K562 (cell line): ENCODE data around the gene BTBD10. TPM values are rescaled to one million over a fixed set of nuclear protein-coding genes. Genes with fewer than 3 reads are reported as not detected.
A peak's percentile ranks its signal among the peaks of the same experiment; 100 is the strongest.

Experiments
- ATAC-seq: fragments of 200-7000 bp; cut with Tn5 transposase; 3 replicates; pipeline ENCODE4 v1.9.1; 2020; ENCODE audit warnings: moderate library complexity
- BruUV-seq: library from RNA; stranded (reverse); fragments of 400-500 nt; replicated peaks from 2 replicates; lab custom pipeline; 2021; lab: Mats Ljungman, UMichigan
- CTCF ChIA-PET: fragments of 300-600 bp; formaldehyde crosslinking; extraction: SDS; loops from one replicate; lab custom pipeline; 2021; ENCODE audit warnings: low intra/inter-chr PET ratio; lab: Yijun Ruan, JAX
- POLR2A ChIA-PET: fragments of 300-600, 350-650 bp; sonication (Branson Sonifier 250); formaldehyde crosslinking; extraction: SDS; loops from one replicate; lab custom pipeline; 2021; ENCODE audit warnings: antibody characterized with exemption, inconsistent platforms; lab: Yijun Ruan, JAX
- DNase-seq, 4 experiments: peaks; one replicate each; pipeline versions ENCODE4 v3.0.0 to v3.0.0-alpha.2; 2011 to 2018; ENCODE audit warnings: low spot score in 3 of 4, mixed read lengths in 3 of 4; ENCODE audit errors: extremely low read depth in 1 of 4
- FAIRE-seq: peaks from 2 replicates; lab custom pipeline; 2011; peaks lifted over from hg19 to GRCh38; lab: Jason Lieb, UNC
- H2AFZ ChIP-seq: 2 replicates; pipeline ENCODE4 v1.6.0; 2011; ENCODE audit warnings: low read depth, low read length, control low read depth, inconsistent platforms
- H3K27ac ChIP-seq: fragments of 200-600 bp; 3 replicates; pipeline ENCODE4 v1.8.0; 2011; ENCODE audit warnings: low read depth, mild to moderate bottlenecking, control low read depth, inconsistent platforms, low read length, moderate library complexity, mixed read lengths; ENCODE audit errors: extremely low read depth
- H3K27me3 ChIP-seq, 2 experiments: fragments of 300-600 bp in 1 of 2; 2 replicates in 1 of 2; 3 replicates in 1 of 2; pipeline versions ENCODE4 v1.6.0 to v1.8.0; 2011; ENCODE audit warnings: inconsistent platforms in 2 of 2, low read length in 2 of 2, mild to moderate bottlenecking in 1 of 2, mixed read lengths in 1 of 2, moderate library complexity in 1 of 2; ENCODE audit not compliant: control insufficient read depth in 2 of 2, insufficient read depth in 2 of 2
- H3K36me3 ChIP-seq: fragments of 300-600 bp; 3 replicates; pipeline ENCODE4 v1.8.0; 2011; ENCODE audit warnings: mild to moderate bottlenecking, low read length, inconsistent platforms; ENCODE audit not compliant: control insufficient read depth, insufficient read depth
- H3K4me1 ChIP-seq, 2 experiments: fragments of 200-600 bp in 1 of 2; replicated peaks in 1 of 2; 2 replicates in 1 of 2; 3 replicates in 1 of 2; pipeline versions ENCODE4 v1.5.1 to v1.8.0; 2011; ENCODE audit warnings: inconsistent platforms in 2 of 2, low read length in 2 of 2, mild to moderate bottlenecking in 1 of 2, mixed read lengths in 1 of 2, moderate library complexity in 1 of 2; ENCODE audit not compliant: control insufficient read depth in 2 of 2, insufficient read depth in 2 of 2
- H3K4me2 ChIP-seq: 2 replicates; pipeline ENCODE4 v1.6.1; 2011; ENCODE audit warnings: low read length, control low read depth, inconsistent platforms, mixed read lengths; ENCODE audit not compliant: insufficient read depth
- H3K4me3 ChIP-seq: fragments of 200-600 bp; sonication (generic), shearing (Covaris generic); 2 replicates; pipeline ENCODE4 v1.5.1; 2016; ENCODE audit warnings: control low read depth, inconsistent platforms
- H3K79me2 ChIP-seq: fragments of 200-600 bp; 3 replicates; pipeline ENCODE4 v1.8.0; 2011; ENCODE audit warnings: low read length, inconsistent platforms; ENCODE audit not compliant: control insufficient read depth, insufficient read depth
- H3K9ac ChIP-seq, 2 experiments: 2 replicates each; pipeline versions ENCODE4 v1.6.0 to v1.6.1; 2011; ENCODE audit warnings: low read depth in 2 of 2, low read length in 2 of 2, control low read depth in 1 of 2, inconsistent platforms in 1 of 2, mild to moderate bottlenecking in 1 of 2, mixed read lengths in 1 of 2; ENCODE audit not compliant: insufficient read depth in 1 of 2
- H3K9me1 ChIP-seq: one replicate; pipeline ENCODE4 v1.6.0; 2011; ENCODE audit warnings: inconsistent platforms, mild to moderate bottlenecking, low read length, moderate library complexity; ENCODE audit not compliant: control insufficient read depth, insufficient read depth
- H3K9me3 ChIP-seq: replicated peaks from 2 replicates; pipeline ENCODE4 v1.5.1; 2011; ENCODE audit warnings: low read depth, low read length, inconsistent platforms; ENCODE audit not compliant: control insufficient read depth, insufficient read depth
- H4K20me1 ChIP-seq: replicated peaks from 2 replicates; pipeline ENCODE4 v1.6.1; 2011; ENCODE audit warnings: low read length, inconsistent platforms, mixed read lengths; ENCODE audit not compliant: control insufficient read depth, insufficient read depth
- BMI1 ChIP-seq: fragments of 150-350 bp; IDR thresholded peaks from 2 replicates; pipeline ENCODE4 v1.6.1; 2014; ENCODE audit warnings: low read length
- CTCF ChIP-seq, 3 experiments: IDR thresholded peaks in 2 of 3; conservative IDR thresholded peaks in 1 of 3; 2 replicates each; pipeline ENCODE4 v1.5.1; 2011 to 2012; ENCODE audit warnings: low read length in 3 of 3, mild to moderate bottlenecking in 3 of 3, control low read depth in 2 of 3, improper control_type of control experiment in 1 of 3, inconsistent platforms in 1 of 3, low read depth in 1 of 3, mixed read lengths in 1 of 3, moderate library complexity in 1 of 3; ENCODE audit not compliant: insufficient read depth in 2 of 3
- GABPB1 ChIP-seq: sonication (generic); formaldehyde crosslinking; IDR thresholded peaks from 2 replicates; pipeline ENCODE4 v1.8.0; 2022; ENCODE audit warnings: mild to moderate bottlenecking, missing genetic modification reagents
- ZFP1 ChIP-seq: fragments of 450-650 bp; formaldehyde crosslinking; IDR thresholded peaks from 2 replicates; pipeline ENCODE4 v1.4.0; 2020; ENCODE audit warnings: mild to moderate bottlenecking, mixed read lengths
- WGBS: fragments of 100-300 bp; shearing (Covaris generic); methylation state at CpG from one replicate; pipeline ENCODE4 v1.1.6; 2016; ENCODE audit warnings: low coverage, mixed read lengths; ENCODE audit not compliant: insufficient coverage; ENCODE audit errors: missing lambda C conversion rate; 5-methylcytosine and 5-hydroxymethylcytosine counted together
- in situ Hi-C: fragments of 300-500 bp; cut with MboI; formaldehyde crosslinking; loops from 4 replicates; pipeline ENCODE4 v1.15.0; 2018; ENCODE audit warnings: inconsistent platforms, mixed read lengths
- intact Hi-C: fragments of 100-400 bp; cut with micrococcal nuclease; formaldehyde crosslinking; loops from 2 replicates; pipeline ENCODE4 v1.14.2; 2022
- polyA plus RNA-seq, 8 experiments: library from polyadenylated mRNA; depleted of rRNA in 4 of 8; stranded (reverse) in 5 of 8; unstranded in 3 of 8; fragments of >200 nt; fragmentation: Nextera tagmentation in 2 of 8; fragmentation: Illumina TruSeq in 1 of 8; extraction: Ambion mirVana in 2 of 8; extraction: Trizol in 1 of 8; gene quantifications; 2 replicates each; pipeline versions ENCODE4 v1.2.1 to v1.2.3, GENCODE V29; 2011 to 2014; ENCODE audit warnings: inconsistent platforms in 1 of 8, missing spikeins in 1 of 8
- total RNA-seq, 7 experiments: library from RNA; depleted of rRNA in 6 of 7; stranded (reverse); fragments of >200 nt in 6 of 7; fragmentation: Illumina TruSeq in 2 of 7; extraction: Trizol in 2 of 7; gene quantifications; 2 replicates each; pipeline versions ENCODE4 v1.2.1 to v1.2.3, GENCODE V29; 2011 to 2021; ENCODE audit warnings: low replicate concordance in 1 of 7
- TF ChIP-seq, protein P1 (sequence below): fragments of 450-650 bp; IDR thresholded peaks from 2 replicates; pipeline ENCODE4 v1.6.1; 2017; ENCODE audit warnings: antibody characterized with exemption, mild to moderate bottlenecking
- TF ChIP-seq, protein P2 (sequence below): fragments of 200-400 bp; formaldehyde crosslinking; IDR thresholded peaks from 2 replicates; pipeline ENCODE4 v1.6.1; 2017; ENCODE audit warnings: mild to moderate bottlenecking, low read depth, low read length, moderate library complexity

BTBD10 gene
- total and polyA plus RNA-seq, 9 of the 15 experiments (the other 6 are each of a cell fraction or from before 2014, with no cell fraction given), result 11.6 to 22.8 (median 16.3) TPM

DNA sequence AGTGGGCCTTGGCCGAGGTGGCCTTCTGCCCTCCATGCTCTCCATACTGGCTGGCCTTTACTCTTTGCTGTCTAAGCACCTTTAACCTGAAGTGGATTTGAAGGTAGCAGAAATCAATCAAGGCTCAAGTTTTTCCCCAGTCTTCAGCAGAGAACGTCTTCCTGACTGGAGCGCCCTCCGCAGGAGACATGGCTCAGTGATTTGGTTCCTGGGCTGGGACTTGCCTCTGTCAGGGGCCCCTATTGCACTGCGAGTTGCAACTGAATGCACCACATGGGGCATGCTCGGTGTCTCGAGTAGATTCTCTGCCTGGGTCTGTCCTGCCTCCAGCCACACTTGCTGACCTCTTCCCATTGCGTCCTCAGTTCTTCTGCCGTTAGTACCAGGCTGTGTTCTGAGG lies 105.8 kb downstream of the BTBD10 start:
- Histone ChIP-seq H3K27ac (no peak overlapping the region), H3K4me1 (0 out of 5 replicates have a peak, but pooled peaks cover 0 to 3% of the 10 kb centered on the region in 2 experiments), H3K9me3 (no peaks in the 10 kb centered on the region), H2AFZ (no peak overlapping the region), H3K4me3 (no peak overlapping the region), H3K27me3 (peaks cover 11 to 26% of the 10 kb centered on the region in 2 experiments; a peak in 3 of 5 replicates), H3K9ac (no peak overlapping the region), H3K36me3 (no peaks in the 10 kb centered on the region), H3K79me2 (no peaks in the 10 kb centered on the region), H3K4me2 (no peak overlapping the region), H4K20me1 (no peaks in the 10 kb centered on the region), H3K9me1 (no peaks in the 10 kb centered on the region)
- ATAC-seq, result peak; percentile 22; the same call in 1 of the 3 replicates
- WGBS, result 4% methylated on average over 9 of the region's 9 CpGs
- no peak for FAIRE-seq
- no peak for TF ChIP-seq ZFP1 (CRISPR knock-in tag)
- peak in 2 of 3 experiments; percentile 9 to 10; a peak in 1 of 6 replicates for TF ChIP-seq CTCF (IDR thresholded peaks at IDR 0.05 in 2 of 3, conservative IDR thresholded peaks at IDR 0.05 in 1 of 3; ENCODE audit: insufficient read depth in 2 of 3, low read depth in 1 of 3, low read length in 3 of 3)
- DNase-seq, result no peak
- no TSS peak for BruUV-seq
- in situ Hi-C loops (no loop called here), intact Hi-C loops (loop anchor here (10.0 kb wide), 1 partner anchor 108 kb away; the partner anchor contains the start of gene BTBD10)
- CTCF ChIA-PET, result no interaction called here
- POLR2A ChIA-PET, result no interaction called here

DNA sequence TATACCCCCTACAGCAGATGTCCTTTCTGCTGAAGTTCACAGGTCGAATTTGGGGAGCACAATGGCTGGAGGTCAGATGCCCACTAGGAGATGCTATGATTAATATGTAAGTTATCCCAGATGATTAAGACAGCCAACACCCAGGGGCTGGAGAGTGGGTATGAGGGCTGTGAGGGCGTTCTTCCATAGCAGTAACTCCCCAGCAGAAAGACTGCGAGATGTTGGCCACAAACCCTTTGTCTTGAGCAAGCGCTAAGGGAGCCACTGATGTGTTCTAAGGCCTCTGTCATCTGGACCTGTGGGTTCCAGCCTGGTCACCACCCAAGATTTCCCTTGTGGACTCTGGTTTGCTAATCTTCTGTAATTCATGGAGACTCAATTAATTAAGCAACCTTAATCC lies 107.8 kb downstream of the BTBD10 start:
- ChIA-PET CTCF (interaction anchor here (0.6 kb wide), 1 partner anchor 63 kb away, joined by 3 read pairs; no protein-coding TSS in a partner anchor), POLR2A (no interaction called here)
- Histone ChIP-seq H3K9ac (no peak overlapping the region), H4K20me1 (no peaks in the 10 kb centered on the region), H3K4me1 (0 out of 5 replicates have a peak, but pooled peaks cover 0 to 3% of the 10 kb centered on the region in 2 experiments), H3K27ac (no peak overlapping the region), H2AFZ (no peak overlapping the region), H3K36me3 (no peaks in the 10 kb centered on the region), H3K4me3 (no peak overlapping the region), H3K79me2 (no peaks in the 10 kb centered on the region), H3K9me3 (no peaks in the 10 kb centered on the region), H3K27me3 (peaks cover 16 to 21% of the 10 kb centered on the region in 2 experiments; a peak in 3 of 5 replicates), H3K9me1 (no peaks in the 10 kb centered on the region), H3K4me2 (no peak overlapping the region)
- in situ Hi-C loops (no loop called here), intact Hi-C loops (loop anchor here (10.0 kb wide), 1 partner anchor 110 kb away; the partner anchor contains the start of gene BTBD10)
- 8% methylated on average over 4 of the region's 4 CpGs for whole genome bisulfite sequencing
- FAIRE-seq, result no peak
- no TSS peak for BruUV-seq
- ATAC-seq, result no peak
- no peak for DNase-seq
- TF ChIP-seq, protein P1, sequence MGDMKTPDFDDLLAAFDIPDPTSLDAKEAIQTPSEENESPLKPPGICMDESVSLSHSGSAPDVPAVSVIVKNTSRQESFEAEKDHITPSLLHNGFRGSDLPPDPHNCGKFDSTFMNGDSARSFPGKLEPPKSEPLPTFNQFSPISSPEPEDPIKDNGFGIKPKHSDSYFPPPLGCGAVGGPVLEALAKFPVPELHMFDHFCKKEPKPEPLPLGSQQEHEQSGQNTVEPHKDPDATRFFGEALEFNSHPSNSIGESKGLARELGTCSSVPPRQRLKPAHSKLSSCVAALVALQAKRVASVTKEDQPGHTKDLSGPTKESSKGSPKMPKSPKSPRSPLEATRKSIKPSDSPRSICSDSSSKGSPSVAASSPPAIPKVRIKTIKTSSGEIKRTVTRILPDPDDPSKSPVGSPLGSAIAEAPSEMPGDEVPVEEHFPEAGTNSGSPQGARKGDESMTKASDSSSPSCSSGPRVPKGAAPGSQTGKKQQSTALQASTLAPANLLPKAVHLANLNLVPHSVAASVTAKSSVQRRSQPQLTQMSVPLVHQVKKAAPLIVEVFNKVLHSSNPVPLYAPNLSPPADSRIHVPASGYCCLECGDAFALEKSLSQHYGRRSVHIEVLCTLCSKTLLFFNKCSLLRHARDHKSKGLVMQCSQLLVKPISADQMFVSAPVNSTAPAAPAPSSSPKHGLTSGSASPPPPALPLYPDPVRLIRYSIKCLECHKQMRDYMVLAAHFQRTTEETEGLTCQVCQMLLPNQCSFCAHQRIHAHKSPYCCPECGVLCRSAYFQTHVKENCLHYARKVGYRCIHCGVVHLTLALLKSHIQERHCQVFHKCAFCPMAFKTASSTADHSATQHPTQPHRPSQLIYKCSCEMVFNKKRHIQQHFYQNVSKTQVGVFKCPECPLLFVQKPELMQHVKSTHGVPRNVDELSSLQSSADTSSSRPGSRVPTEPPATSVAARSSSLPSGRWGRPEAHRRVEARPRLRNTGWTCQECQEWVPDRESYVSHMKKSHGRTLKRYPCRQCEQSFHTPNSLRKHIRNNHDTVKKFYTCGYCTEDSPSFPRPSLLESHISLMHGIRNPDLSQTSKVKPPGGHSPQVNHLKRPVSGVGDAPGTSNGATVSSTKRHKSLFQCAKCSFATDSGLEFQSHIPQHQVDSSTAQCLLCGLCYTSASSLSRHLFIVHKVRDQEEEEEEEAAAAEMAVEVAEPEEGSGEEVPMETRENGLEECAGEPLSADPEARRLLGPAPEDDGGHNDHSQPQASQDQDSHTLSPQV, result no peak
- no peak for TF ChIP-seq GABPB1 (CRISPR knock-in tag)
- TF ChIP-seq, protein P2, sequence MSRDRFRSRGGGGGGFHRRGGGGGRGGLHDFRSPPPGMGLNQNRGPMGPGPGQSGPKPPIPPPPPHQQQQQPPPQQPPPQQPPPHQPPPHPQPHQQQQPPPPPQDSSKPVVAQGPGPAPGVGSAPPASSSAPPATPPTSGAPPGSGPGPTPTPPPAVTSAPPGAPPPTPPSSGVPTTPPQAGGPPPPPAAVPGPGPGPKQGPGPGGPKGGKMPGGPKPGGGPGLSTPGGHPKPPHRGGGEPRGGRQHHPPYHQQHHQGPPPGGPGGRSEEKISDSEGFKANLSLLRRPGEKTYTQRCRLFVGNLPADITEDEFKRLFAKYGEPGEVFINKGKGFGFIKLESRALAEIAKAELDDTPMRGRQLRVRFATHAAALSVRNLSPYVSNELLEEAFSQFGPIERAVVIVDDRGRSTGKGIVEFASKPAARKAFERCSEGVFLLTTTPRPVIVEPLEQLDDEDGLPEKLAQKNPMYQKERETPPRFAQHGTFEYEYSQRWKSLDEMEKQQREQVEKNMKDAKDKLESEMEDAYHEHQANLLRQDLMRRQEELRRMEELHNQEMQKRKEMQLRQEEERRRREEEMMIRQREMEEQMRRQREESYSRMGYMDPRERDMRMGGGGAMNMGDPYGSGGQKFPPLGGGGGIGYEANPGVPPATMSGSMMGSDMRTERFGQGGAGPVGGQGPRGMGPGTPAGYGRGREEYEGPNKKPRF, result no peak
- TF ChIP-seq BMI1, result no peak
